DND-41 (cell line): ENCODE measurements around the gene HECTD3.

Experiments used
- ATAC-seq: fragments of 200-7000 bp; cut with Tn5 transposase; 3 replicates; pipeline ENCODE4 v1.9.1; 2021; ENCODE audit warnings: low read depth; ENCODE audit not compliant: insufficient read depth
- DNase-seq: peaks from one replicate; pipeline ENCODE4 v3.0.0-alpha.2; 2020
- H2AFZ ChIP-seq: 2 replicates; pipeline ENCODE4 v1.6.0; 2012; ENCODE audit warnings: low read depth, low read length
- H3K27ac ChIP-seq: 2 replicates; pipeline ENCODE4 v1.5.1; 2012; ENCODE audit warnings: low read length, inconsistent platforms
- H3K27me3 ChIP-seq: fragments of 200-600 bp; sonication (generic); 2 replicates; pipeline ENCODE4 v1.6.0; 2012; ENCODE audit warnings: low read length, mild to moderate bottlenecking, inconsistent platforms; ENCODE audit not compliant: insufficient read depth, poor library complexity
- H3K36me3 ChIP-seq: 2 replicates; pipeline ENCODE4 v1.5.1; 2012; ENCODE audit warnings: low read length, inconsistent platforms; ENCODE audit not compliant: insufficient read depth
- H3K4me1 ChIP-seq: 2 replicates; pipeline ENCODE4 v1.5.1; 2012; ENCODE audit warnings: mild to moderate bottlenecking, low read length; ENCODE audit not compliant: insufficient read depth
- H3K4me2 ChIP-seq: 2 replicates; pipeline ENCODE4 v1.6.0; 2012; ENCODE audit warnings: mild to moderate bottlenecking, moderate library complexity, low read length, inconsistent platforms; ENCODE audit not compliant: insufficient read depth
- H3K4me3 ChIP-seq, 2 experiments: fragments of 200-600 bp in 1 of 2; shearing (Covaris generic) in 1 of 2; 2 replicates each; pipeline ENCODE4 v1.5.1; 2012 to 2016; ENCODE audit warnings: inconsistent platforms in 2 of 2, low read length in 2 of 2, mild to moderate bottlenecking in 2 of 2, low read depth in 1 of 2, moderate library complexity in 1 of 2
- H3K79me2 ChIP-seq: 2 replicates; pipeline ENCODE4 v1.6.0; 2012; ENCODE audit warnings: low read length, inconsistent platforms; ENCODE audit not compliant: insufficient read depth
- H3K9ac ChIP-seq: 2 replicates; pipeline ENCODE4 v1.6.0; 2012; ENCODE audit warnings: low read depth, mild to moderate bottlenecking, inconsistent platforms, low read length, moderate library complexity
- H3K9me3 ChIP-seq: 2 replicates; pipeline ENCODE4 v1.5.1; 2012; ENCODE audit warnings: low read length, moderate library complexity, mild to moderate bottlenecking, inconsistent platforms; ENCODE audit not compliant: insufficient read depth, severe bottlenecking
- H4K20me1 ChIP-seq: 2 replicates; pipeline ENCODE4 v1.6.0; 2012; ENCODE audit warnings: low read length; ENCODE audit not compliant: insufficient read depth
- CTCF ChIP-seq: IDR thresholded peaks from 2 replicates; pipeline ENCODE4 v1.5.1; 2012; ENCODE audit warnings: borderline replicate concordance, low read length, moderate library complexity, mild to moderate bottlenecking; ENCODE audit not compliant: poor library complexity, severe bottlenecking; ENCODE audit errors: extremely low read depth
- EZH2 ChIP-seq: IDR thresholded peaks from 3 replicates; pipeline ENCODE4 v1.6.1; 2012; ENCODE audit warnings: borderline replicate concordance, low read depth, mild to moderate bottlenecking, moderate library complexity, low read length, inconsistent platforms; ENCODE audit not compliant: severe bottlenecking

Gene HECTD3

DNA sequence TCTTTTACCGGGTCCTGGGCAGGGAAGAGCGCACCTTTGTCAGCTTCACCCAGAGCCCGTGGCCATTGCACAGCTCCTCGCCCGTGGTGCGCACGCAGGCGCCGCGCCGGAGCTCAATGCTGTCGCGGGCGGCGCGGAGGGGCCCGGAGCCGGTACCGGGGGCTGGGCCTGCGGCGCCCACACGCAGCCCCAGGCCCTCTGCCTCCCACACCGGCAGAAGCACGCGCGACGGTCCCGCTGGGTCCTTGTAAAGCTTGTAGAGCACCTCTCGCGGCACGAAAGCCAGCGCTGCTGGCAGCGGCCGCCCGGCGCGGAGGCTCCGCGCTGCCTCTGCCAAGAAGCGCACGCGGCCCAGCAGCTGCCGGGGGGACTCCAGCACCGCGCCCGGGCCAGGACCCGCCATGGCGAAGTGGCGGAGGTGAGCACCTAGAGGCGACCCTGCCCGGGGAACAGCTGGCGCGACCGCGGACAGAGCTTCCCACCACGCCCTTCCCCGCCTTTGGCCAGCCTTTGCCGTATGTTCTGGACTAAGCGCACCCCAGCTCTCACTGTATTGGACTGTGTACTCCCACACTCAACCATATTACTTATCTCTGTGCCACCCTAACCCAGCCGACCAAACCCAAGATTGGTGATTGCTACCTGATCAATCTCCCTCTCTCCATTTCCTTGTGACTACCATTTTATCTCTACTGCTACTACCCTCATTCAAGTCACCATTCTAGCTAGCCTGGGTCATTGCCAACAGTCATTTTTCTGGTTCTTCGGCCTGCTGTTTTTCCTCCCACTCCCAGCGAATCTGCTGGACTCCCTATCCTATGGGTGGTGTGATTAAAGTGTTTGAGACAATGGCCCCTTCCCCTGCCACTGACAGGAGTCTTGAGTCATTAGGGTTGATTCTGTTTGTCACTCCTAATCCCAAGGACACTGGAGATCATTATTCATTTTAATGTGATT is at the start of gene HECTD3:
Gene HECTD3, minus strand, starts transcription at position 470 of the 957 bp plus-strand sequence. Its CDS starts 67 bp downstream, at position 403.
- Histone ChIP-seq H4K20me1 (peaks cover 9% of the 10 kb centered on the region; the same call in 1 of the 2 replicates), H3K27me3 (no peaks in the 10 kb centered on the region), H3K4me1 (peaks cover 45% of the 10 kb centered on the region), H3K27ac (peak within 1 kb of the TSS; percentile 81), H3K9ac (peak within 1 kb of the TSS; percentile 73), H2AFZ (peak within 1 kb of the TSS; percentile 100), H3K79me2 (peaks cover 24% of the 10 kb centered on the region), H3K4me3 (peak within 1 kb of the TSS; percentile 55 to 78), H3K9me3 (no peaks in the 10 kb centered on the region), H3K4me2 (peak within 1 kb of the TSS; percentile 84), H3K36me3 (peaks cover 47% of the 10 kb centered on the region)
- ATAC-seq (peak; percentile 80), DNase-seq (peak; percentile 78)
- TF ChIP-seq CTCF (no peak), EZH2 (no peak)

DNA sequence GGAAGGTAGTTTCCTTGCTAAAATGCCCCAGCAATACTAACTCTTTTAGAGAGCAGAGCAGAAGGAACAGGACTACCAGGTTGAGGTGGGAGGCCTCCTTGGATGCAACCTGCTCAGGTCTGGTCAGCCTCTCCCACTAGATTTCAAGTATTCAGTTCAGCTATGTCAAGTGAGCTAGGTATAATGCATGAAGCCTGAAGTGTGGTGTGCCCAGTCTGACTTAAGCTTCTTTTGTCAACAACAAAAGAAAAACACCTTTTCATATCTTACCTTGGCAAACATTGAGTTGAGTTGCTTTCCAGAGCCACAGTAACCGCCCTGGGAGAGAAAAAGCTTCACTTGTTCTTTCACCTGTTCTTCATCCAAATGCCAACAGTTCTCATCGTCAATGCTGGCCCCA is 48.7 kb upstream of the HECTD3 start:
- Histone ChIP-seq H3K27ac (no peak overlapping the region), H3K36me3 (no peaks in the 10 kb centered on the region), H2AFZ (no peak overlapping the region), H4K20me1 (no peaks in the 10 kb centered on the region), H3K4me2 (no peak overlapping the region), H3K4me3 (no peak overlapping the region), H3K4me1 (no peaks in the 10 kb centered on the region), H3K79me2 (no peaks in the 10 kb centered on the region), H3K9me3 (no peaks in the 10 kb centered on the region), H3K27me3 (peaks cover 10% of the 10 kb centered on the region), H3K9ac (no peak overlapping the region)
- no peak for TF ChIP-seq EZH2
- no peak for TF ChIP-seq CTCF
- DNase-seq (no peak), ATAC-seq (no peak)

DNA sequence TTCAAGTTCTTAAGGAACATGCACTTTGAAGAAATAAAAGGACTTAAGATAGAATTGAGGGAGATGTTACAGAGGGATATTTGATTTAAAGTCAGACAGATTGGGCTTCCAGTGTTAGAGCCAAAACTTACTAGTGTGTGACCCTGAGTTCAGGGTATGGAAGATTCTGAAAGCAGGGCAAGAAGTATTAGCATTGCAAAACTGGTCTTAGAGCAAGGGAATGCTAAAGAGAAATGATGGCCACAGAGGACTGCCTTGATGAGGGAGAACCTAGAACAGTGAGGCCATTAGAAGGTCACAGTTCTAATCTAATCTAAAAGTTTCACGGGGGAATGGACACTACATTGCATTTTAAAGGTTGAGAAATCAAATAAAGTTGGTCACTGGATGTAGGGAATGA is 46.4 kb upstream of the HECTD3 start:
- Histone ChIP-seq H3K36me3 (no peaks in the 10 kb centered on the region), H3K27ac (no peak overlapping the region), H3K9ac (no peak overlapping the region), H4K20me1 (no peaks in the 10 kb centered on the region), H2AFZ (no peak overlapping the region), H3K4me1 (no peaks in the 10 kb centered on the region), H3K79me2 (no peaks in the 10 kb centered on the region), H3K4me3 (no peak overlapping the region), H3K9me3 (no peaks in the 10 kb centered on the region), H3K27me3 (peaks cover 10% of the 10 kb centered on the region), H3K4me2 (no peak overlapping the region)
- DNase-seq (no peak), ATAC-seq (no peak)
- no peak for TF ChIP-seq CTCF
- no peak for TF ChIP-seq EZH2
